ELR (cell line): Measurements from ENCODE around the gene VASP.

Experiments
- DNase-seq: peaks from one replicate; pipeline ENCODE4 v3.0.0-alpha.2; 2015; ENCODE audit warnings: low read depth

Gene VASP

GRCh38 chr19:45554481-45554880, 47.2 kb downstream of the VASP start:
- DNase-seq, result no peak

DNA sequence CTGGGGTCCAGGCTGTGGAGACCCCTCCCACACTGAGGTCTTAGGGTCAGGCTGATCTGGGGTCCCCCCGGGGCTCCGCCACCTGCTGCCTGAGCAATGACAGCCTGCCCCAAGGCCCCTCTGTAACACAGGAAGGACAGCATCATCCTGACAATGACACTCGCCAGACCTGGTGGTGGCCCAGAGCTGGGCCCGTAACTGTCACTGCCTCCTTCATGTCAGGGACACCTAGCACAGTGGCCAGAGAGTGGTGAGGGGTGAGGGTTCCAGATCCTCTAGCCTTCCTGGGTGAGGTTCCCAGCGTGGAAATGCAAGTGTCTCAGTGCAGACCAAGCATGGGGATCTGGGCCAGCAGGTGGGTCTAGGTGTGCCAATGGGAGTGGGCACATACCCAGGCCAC, 49.6 kb downstream of the VASP start:
- no peak for DNase-seq

DNA sequence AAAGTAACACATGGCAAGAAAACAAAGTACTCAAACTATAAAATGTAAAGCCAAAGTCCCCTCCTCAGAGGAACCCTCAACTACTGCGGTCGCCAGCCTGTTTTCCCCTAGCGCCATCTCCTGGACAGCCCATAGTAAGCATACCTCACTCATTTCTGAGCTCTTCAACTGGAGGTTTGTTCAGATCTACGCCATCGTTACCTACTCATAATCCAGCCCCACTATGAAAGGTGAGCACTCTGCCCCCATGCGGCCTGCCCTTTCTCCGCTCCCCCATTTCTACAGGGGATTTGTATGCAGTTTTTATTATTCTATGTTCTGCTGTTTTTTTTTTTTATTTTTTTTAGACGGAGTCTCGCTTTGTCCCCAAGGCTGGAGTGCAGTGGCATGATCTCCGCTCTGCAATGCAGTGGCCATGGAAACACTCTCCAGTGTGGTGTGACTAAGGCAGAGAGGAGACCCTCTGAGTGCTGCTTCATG, 51.2 kb downstream of the VASP start:
- peak; percentile 54 for DNase-seq

DNA sequence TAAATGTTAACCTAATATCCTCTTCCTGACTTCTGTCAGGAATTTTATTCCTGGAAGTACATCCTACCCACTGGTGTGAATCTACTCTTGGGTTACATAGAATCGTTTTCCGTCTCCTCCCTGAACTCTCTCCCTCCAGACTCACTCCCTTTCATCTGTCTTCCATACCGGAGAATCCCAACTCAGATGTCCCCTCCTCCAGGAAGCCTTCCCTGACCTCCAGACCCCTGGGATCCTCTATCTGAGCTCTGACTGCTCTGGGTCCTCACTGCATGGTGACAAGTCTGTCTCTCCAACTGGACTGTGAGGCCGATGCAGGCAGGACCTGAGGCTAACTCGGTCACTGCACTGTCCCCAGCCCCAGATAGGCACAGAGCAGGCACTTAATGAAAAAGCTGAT, 52.8 kb downstream of the VASP start:
- DNase-seq, result no peak

DNA sequence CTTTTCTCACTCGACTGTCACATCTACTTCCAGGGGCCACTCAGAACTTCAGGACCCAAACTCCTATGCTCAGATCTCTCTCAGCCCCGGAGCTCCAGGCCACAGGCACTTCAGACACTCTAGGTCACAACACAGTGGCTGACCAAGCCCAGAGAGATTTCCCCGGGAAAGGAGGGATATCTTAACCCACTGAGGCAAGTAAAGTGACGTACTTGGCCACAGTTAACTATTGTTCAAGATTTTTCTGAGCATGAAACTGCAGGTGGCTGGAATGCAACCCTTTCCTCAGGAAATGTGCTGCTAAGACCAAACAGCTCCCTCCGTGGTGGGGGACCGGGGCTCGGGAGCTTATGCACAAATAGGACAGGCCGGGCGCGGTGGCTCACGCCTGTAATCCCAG, 53.4 kb downstream of the VASP start:
- no peak for DNase-seq

DNA sequence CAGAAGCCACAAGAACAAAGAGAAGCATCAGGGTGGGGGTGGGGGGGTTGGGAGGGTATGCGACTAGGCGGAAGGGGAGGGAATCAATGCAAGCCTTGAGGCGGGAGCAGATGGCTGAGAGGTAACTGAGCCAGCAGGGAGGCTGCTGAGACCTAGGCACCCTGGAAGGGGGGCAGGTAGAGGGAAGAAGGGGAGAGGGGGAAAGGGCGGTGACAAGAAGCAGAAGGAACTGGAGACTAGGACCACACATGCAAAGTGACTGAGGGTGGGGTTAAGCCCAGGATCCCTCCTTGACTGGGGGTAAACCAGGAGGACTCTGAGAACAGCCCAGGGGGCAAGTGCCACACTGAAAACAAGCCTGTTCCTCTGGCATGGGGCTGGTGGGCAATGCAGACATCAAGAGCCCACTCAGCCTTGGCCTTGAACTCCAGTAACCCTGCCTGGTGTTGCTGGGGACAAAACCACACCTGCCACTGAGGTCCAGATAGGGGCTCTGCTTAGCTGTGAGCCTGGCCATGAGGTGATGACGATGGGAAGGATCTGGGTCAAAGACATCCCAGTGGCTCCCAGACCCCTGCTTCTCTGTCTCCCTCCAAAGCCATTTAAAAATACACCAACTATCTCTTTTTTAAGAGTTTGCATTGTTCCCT, 57.0 kb downstream of the VASP start:
- no peak for DNase-seq

DNA sequence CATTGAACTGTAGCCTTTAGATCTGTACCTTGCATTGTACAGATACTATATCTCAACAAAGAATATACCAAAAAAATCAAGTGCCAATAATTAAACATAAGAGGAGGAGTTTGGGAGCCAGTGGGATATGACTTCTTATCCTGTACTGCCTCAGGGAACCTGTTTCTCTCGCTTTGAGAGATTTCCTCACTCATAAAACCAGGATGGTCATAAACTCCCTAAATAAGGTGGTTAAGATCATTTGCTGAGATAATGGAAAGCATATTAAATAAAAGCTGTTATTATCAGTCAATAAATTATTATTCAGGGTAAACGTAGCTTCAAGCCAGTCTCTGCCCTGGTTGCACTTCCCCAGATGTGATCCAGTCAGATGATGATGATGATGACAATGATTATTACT, 60.3 kb downstream of the VASP start:
- no peak for DNase-seq

DNA sequence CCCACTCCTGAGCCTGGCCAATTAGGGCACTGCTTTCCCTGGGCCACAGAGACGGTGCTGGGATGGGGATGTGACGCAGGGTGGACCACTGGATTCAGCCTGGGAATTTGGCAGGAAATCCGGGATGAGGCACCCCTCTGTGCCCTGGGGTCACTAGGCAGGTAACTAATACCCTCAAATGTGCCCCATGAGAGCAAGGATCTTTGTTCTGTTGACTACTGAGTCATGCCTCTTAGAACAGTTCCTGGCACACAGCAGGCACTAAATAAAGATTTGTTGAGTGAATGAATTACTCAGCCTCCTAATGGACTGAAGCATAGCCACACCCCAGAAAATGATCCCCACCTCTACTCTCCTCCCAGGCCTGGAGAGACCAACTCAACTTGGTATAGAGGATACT, 61.5 kb downstream of the VASP start:
- peak; percentile 83 for DNase-seq

GRCh38 chr19:45569619-45570421, 62.5 kb downstream of the VASP start:
- peak; percentile 59 for DNase-seq

DNA sequence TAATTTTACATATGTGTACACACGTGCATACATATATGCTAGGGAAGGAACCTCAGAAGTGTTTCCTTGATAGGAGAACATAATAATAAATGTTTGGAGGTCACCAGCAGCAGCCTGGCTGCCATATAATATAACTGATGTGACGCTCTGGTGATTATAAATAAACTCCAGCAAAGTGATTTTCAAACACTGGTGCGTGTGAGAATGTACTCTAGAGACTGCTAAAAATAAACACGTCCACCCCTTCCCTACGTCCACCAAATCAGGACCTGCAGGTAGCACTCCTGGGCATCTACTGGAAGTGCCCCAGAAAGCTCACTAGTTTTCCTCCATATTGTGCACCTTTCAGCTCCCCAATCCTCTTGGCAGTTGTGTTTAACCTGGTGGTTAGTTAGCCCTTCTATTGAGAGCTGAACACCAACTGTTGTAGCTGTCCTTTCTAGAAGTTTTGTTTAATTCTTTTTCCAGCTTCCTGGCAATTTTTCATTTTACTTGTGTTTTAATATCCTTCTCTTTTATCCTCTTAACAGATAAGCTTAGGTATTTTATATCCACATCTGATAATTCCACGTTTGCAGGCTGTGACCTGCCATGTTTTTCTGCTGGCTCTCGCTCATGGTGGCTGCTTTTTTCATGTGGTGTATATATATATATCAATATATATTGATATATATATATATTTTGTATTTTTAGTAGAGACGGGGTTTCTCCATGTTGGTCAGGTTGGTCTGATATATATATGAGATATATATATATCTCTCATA, 64.4 kb downstream of the VASP start:
- DNase-seq, result no peak

- no peak for DNase-seq
Measured at GRCh38 chr19:45574526-45574925, 67.2 kb downstream of the VASP start.

GRCh38 chr19:45575216-45575615, 67.9 kb downstream of the VASP start:
- no peak for DNase-seq
